ENCODE results near the gene UBA1.
"Not testable (repeated sequence)": the region's sequence is repeated elsewhere in the genome, so short reads cannot be mapped to it uniquely, and the experiment has no call there.

The UBA1 gene

DNA sequence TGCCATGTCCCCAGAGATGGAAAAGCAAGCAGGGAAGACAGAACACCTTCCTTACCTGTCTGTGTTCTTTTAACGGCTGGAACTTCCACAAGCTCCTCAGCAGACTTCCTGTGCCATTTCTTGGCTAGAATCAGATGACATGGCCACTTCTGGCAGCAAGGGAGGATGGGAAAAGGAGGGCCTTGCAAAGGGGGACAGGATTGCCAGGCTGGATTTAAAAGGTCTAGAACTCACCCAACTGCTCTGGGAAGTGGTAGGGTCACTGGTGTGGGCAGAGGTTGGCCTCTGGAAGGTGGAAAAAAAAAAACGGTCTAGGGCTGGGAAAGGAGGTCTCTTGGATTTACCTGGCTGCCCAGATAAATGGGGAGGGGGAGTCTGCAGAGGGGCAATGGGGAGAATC, 37.5 kb downstream of the UBA1 start:
- no peak for DNase-seq

GRCh38 chrX:47232197-47232802, 38.7 kb downstream of the UBA1 start:
- no peak for DNase-seq

DNA sequence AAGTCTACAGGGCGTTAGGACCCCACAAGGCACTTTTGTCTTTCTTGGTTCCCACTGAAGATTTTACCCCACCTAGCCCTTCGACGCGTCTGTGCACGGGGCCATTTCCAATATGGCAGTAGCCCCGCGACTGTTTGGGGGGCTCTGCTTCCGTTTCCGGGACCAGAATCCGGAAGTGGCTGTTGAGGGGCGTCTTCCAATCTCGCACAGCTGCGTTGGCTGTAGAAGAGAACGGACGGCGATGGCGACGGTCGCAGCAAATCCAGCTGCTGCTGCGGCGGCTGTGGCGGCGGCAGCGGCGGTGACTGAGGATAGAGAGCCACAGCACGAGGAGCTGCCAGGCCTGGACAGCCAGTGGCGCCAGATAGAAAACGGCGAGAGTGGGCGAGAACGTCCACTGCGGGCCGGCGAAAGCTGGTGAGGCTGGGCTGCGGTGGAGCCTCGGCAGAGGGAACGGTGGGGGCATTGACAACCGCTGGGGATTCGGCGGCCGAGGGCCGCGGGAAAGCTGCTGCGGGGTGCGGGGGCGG, 39.2 kb downstream of the UBA1 start, which contains the start of gene USP11:
Gene USP11, plus strand, starts transcription at position 207 of the 530 bp plus-strand sequence. Its CDS starts 35 bp downstream, at position 242.
- DNase-seq = peak in 2 of 4 experiments; percentile 27 to 33

- DNase-seq = peak; percentile 67 to 92 (median 80)
Measured at GRCh38 chrX:47233333-47234113, 39.9 kb downstream of the UBA1 start.

DNA sequence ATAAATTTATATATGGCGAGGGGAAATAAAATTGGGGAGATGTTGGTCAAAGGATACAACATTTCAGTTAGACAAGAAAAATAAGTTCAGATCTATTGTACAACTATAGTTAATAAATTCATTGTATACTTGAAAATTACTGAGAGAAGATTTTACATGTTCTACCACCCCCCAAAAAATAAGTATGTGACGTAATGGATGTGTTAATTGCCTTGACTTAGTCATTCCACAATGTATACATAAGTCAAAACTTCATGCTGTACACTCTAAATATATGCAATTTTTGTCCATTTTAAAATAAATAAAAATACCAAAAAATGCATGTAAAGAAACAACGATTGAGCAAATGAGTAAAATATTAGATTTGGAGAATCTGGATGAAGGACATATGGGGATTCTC, 41.0 kb downstream of the UBA1 start:
- no peak for DNase-seq

- no peak for DNase-seq
Measured at GRCh38 chrX:47235691-47236103, 42.1 kb downstream of the UBA1 start.

- no peak for DNase-seq
Measured at GRCh38 chrX:47239199-47239598, 45.6 kb downstream of the UBA1 start.

DNA sequence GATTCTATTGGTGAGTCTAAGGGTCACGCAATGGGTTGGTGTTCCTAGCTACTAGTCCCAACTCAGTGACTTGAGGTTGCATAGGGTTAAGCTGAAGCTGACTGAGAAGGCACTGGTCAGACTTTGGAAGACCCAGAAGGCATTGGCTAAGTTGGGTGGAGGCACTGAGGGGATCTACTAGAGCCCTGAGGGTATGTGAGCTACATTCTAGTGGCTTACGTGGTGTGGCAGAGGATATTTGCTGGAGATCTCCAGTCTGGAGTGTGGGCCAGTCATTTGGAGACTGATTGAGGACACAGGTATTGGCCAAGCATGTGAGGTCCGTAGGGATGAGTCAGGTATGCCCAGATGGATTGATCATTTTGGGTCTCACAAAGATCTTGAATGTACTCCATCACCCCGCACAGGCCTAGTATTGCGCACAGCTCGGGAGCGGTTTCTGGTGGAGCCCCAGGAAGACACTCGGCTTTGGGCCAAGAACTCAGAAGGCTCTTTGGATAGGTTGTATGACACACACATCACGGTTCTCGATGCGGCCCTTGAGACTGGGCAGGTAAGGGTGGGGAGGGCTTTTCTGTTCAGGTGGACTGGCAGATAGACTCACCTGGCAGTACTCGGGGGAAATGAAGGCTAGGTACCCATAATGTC, 46.4 kb downstream of the UBA1 start:
- no peak for DNase-seq

- no peak for DNase-seq
Measured at GRCh38 chrX:47240619-47241018, 47.0 kb downstream of the UBA1 start.

GRCh38 chrX:47241201-47242011, 47.8 kb downstream of the UBA1 start:
- no peak for DNase-seq

DNA sequence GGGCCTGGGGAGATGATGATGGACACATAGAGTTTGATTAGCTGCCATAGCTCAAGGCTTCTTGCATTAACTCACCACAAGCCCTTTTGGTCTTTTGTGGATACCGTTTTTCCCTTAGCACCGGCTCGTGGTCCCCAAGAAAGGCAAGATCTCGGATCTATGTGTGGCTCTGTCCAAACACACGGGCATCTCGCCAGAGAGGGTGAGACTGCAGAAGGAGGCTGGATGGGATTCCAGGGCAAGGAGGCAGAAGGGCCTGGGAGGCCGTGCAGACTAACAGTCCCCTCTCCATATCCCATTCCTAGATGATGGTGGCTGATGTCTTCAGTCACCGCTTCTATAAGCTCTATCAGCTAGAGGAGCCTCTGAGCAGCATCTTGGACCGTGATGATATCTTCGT, 48.7 kb downstream of the UBA1 start:
- DNase-seq = no peak

DNA sequence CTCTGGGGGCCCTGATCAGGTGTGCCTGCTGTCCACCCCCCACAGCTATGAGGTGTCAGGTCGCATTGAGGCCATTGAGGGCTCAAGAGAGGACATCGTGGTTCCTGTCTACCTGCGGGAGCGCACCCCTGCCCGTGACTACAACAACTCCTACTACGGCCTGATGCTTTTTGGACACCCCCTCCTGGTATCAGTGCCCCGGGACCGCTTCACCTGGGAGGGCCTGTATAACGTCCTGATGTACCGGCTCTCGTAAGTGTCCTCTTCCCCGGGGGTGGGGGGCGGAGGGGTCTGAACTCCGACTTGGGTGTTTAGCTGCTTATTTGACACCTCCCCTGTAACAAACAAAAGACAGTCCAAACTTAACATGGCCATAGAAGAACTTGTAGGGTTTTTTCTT, 49.7 kb downstream of the UBA1 start:
- no peak for DNase-seq

GRCh38 chrX:47244676-47245075, 51.0 kb downstream of the UBA1 start:
- no peak for DNase-seq

DNA sequence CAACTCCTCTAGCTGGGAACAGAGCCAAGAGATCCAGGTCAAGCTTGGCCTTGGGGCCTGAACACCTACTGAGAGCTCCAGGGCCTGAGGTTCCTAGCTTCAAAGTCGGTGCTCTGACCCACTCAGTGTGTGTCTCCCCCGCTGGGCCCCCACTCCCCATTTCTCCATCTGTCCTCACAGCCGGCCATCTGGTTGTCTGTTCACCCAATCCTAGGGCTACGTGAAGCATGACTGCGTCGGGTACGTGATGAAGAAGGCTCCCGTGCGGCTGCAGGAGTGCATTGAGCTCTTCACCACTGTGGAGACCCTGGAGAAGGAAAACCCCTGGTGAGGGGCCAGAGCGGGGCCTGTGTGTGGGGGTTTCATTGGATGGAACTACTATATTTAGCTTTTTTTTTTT, 51.5 kb downstream of the UBA1 start:
- DNase-seq = no peak

GRCh38 chrX:47247206-47247998, 53.8 kb downstream of the UBA1 start:
- DNase-seq = no peak

DNA sequence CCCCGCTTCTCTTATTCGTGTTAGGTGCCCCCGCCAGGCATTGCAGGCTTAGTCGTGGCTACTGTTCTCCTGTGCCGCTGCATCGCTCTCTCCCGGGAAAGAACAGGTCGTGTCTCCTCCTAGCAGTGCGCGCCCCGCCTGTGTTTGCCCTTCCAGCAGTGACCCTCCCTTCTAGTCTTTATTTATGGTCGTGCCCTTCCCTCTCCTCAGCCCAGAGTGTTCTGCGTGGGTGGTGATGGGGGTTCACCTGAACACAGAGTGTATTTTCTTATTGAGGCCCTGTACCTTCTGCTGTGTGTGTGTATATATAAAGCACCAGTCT, 54.3 kb downstream of the UBA1 start:
- DNase-seq = no peak

DNA sequence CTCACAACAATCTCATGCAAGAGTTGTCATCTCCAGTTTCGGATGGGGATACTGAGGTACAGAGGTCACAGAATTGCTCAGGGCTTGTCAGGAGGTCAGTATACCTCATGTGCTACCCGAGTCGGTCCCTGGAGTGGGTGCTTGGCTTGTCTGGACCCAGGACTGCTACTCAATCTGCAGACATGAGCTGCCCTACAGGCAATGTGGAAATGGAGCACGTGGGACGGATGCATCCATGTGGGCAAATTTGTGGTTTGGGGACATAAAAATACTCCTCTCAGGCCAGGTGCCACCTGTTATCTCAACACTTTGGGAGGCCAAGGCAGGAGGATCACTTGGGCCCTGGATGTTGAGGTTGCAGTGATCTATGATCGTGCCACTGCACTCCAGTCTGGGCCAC, 54.9 kb downstream of the UBA1 start:
- DNase-seq = no peak

DNA sequence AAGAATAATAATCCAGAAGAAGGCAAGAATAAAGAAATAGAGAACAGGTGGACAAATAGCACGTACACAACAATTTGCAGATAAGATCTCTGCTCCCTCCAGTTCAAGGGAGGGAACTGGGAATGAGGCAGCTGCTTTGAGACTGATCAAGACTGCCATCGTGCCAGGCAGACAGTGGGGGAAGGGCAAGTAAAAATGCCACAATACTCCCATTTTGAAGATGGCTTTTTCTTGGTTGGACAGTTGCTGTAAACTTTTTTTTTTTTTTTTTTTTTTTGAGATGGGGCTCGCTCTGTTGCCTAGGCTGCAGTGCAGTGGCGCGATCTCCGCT, 56.4 kb downstream of the UBA1 start:
- DNase-seq = no peak

DNA sequence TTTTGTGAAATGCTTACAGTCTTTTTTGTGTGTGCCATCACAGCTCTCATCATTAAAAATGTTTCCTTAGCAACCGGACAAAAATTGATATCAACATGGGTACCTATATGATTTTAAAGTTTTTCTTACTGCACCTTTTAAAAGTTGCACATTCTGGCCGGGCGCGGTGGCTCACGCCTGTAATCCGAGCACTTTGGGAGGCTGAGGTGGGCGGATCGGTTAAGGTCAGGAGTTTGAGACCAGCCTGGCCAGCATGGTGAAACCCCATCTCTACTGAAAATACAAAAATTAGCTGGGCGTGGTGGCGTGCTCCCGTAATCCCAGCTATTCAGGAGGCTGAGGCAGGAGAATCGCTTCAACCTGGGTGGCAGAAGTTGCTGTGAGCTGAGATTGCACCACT, 64.0 kb downstream of the UBA1 start:
- DNase-seq = not testable (repeated sequence)

Measured in activated naive CD4-positive, alpha-beta T cell (primary cell).